IPS-18a (cell line): Measurements from ENCODE around the gene CDC73.
"Not testable (repeated sequence)": the region's sequence is repeated elsewhere in the genome, so short reads cannot be mapped to it uniquely, and the experiment has no call there.

ENCODE experiments used
- H3K27ac ChIP-seq: one replicate; pipeline ENCODE4 v1.5.1; 2013; ENCODE audit warnings: low read length
- H3K27me3 ChIP-seq: one replicate; pipeline ENCODE4 v1.6.1; 2013; ENCODE audit warnings: mild to moderate bottlenecking, low read length; ENCODE audit not compliant: control insufficient read depth, insufficient read depth
- H3K36me3 ChIP-seq: one replicate; pipeline ENCODE4 v1.6.1; 2013; ENCODE audit warnings: low read depth, low read length; ENCODE audit not compliant: control insufficient read depth
- H3K4me1 ChIP-seq: one replicate; pipeline ENCODE4 v1.6.1; 2013; ENCODE audit warnings: low read depth, low read length; ENCODE audit not compliant: control insufficient read depth
- H3K4me3 ChIP-seq: one replicate; pipeline ENCODE4 v1.5.1; 2013; ENCODE audit warnings: low read length
- H3K9ac ChIP-seq: one replicate; pipeline ENCODE4 v1.6.1; 2013; ENCODE audit warnings: mild to moderate bottlenecking, low read length, moderate library complexity
- H3K9me3 ChIP-seq: one replicate; pipeline ENCODE4 v1.6.1; 2013; ENCODE audit warnings: low read depth, low read length; ENCODE audit not compliant: control insufficient read depth

Gene CDC73

GRCh38 chr1:193266794-193267193 lies 145.0 kb downstream of the CDC73 start:
- not testable (repeated sequence) for H3K36me3 ChIP-seq, H3K27ac ChIP-seq, H3K4me3 ChIP-seq, H3K9ac ChIP-seq, H3K9me3 ChIP-seq, H3K27me3 ChIP-seq, H3K4me1 ChIP-seq

GRCh38 chr1:193270996-193271395 lies 149.2 kb downstream of the CDC73 start:
- Histone ChIP-seq H3K4me3 (no peak overlapping the region), H3K36me3 (no peaks in the 10 kb centered on the region), H3K9me3 (no peaks in the 10 kb centered on the region), H3K27ac (no peak overlapping the region), H3K9ac (no peak overlapping the region), H3K4me1 (no peaks in the 10 kb centered on the region), H3K27me3 (no peaks in the 10 kb centered on the region)

GRCh38 chr1:193275773-193276172 lies 153.9 kb downstream of the CDC73 start:
- H3K36me3 ChIP-seq = no peaks in the 10 kb centered on the region
- no peaks in the 10 kb centered on the region for H3K27me3 ChIP-seq
- H3K27ac ChIP-seq = no peak overlapping the region
- H3K9ac ChIP-seq = no peak overlapping the region
- no peak overlapping the region for H3K4me3 ChIP-seq
- no peaks in the 10 kb centered on the region for H3K4me1 ChIP-seq
- no peaks in the 10 kb centered on the region for H3K9me3 ChIP-seq

GRCh38 chr1:193278968-193279367 lies 157.1 kb downstream of the CDC73 start:
- no peak overlapping the region for H3K27ac ChIP-seq
- no peaks in the 10 kb centered on the region for H3K4me1 ChIP-seq
- no peaks in the 10 kb centered on the region for H3K9me3 ChIP-seq
- no peak overlapping the region for H3K4me3 ChIP-seq
- H3K27me3 ChIP-seq = no peaks in the 10 kb centered on the region
- no peaks in the 10 kb centered on the region for H3K36me3 ChIP-seq
- no peak overlapping the region for H3K9ac ChIP-seq

- H3K27ac ChIP-seq = no peak overlapping the region
Measured at GRCh38 chr1:193281894-193282293, 160.1 kb downstream of the CDC73 start.

GRCh38 chr1:193283016-193283415 lies 161.2 kb downstream of the CDC73 start:
- no peak overlapping the region for H3K9ac ChIP-seq
- H3K27me3 ChIP-seq = no peaks in the 10 kb centered on the region
- no peaks in the 10 kb centered on the region for H3K4me1 ChIP-seq
- no peak overlapping the region for H3K4me3 ChIP-seq
- H3K27ac ChIP-seq = no peak overlapping the region
- no peaks in the 10 kb centered on the region for H3K36me3 ChIP-seq
- H3K9me3 ChIP-seq = no peaks in the 10 kb centered on the region

More at GRCh38 chr1:193281894-193282293, 160.1 kb downstream of the CDC73 start:
- no peak overlapping the region for H3K9ac ChIP-seq
- H3K27me3 ChIP-seq = no peaks in the 10 kb centered on the region
- no peaks in the 10 kb centered on the region for H3K36me3 ChIP-seq
- H3K9me3 ChIP-seq = no peaks in the 10 kb centered on the region
- H3K4me3 ChIP-seq = no peak overlapping the region
- H3K4me1 ChIP-seq = no peaks in the 10 kb centered on the region

- Histone ChIP-seq H3K9ac (no peak overlapping the region), H3K4me1 (no peaks in the 10 kb centered on the region), H3K9me3 (no peaks in the 10 kb centered on the region), H3K36me3 (no peaks in the 10 kb centered on the region), H3K27me3 (no peaks in the 10 kb centered on the region), H3K27ac (no peak overlapping the region), H3K4me3 (no peak overlapping the region)
Measured at GRCh38 chr1:193284219-193284618, 162.4 kb downstream of the CDC73 start.

- H3K36me3 ChIP-seq = no peaks in the 10 kb centered on the region
- H3K4me1 ChIP-seq = no peaks in the 10 kb centered on the region
- H3K9ac ChIP-seq = no peak overlapping the region
- no peak overlapping the region for H3K4me3 ChIP-seq
- H3K27me3 ChIP-seq = no peaks in the 10 kb centered on the region
- H3K9me3 ChIP-seq = no peaks in the 10 kb centered on the region
- H3K27ac ChIP-seq = no peak overlapping the region
Measured at GRCh38 chr1:193285641-193286040, 163.8 kb downstream of the CDC73 start.

GRCh38 chr1:193288548-193289080 lies 166.8 kb downstream of the CDC73 start:
- H3K27me3 ChIP-seq, H3K9me3 ChIP-seq, H3K4me3 ChIP-seq, H3K27ac ChIP-seq, H3K9ac ChIP-seq, H3K36me3 ChIP-seq, H3K4me1 ChIP-seq: not testable (repeated sequence)

- Histone ChIP-seq H3K4me1 (no peaks in the 10 kb centered on the region), H3K4me3 (no peak overlapping the region), H3K9ac (no peak overlapping the region), H3K27me3 (no peaks in the 10 kb centered on the region), H3K36me3 (no peaks in the 10 kb centered on the region), H3K9me3 (no peaks in the 10 kb centered on the region), H3K27ac (no peak overlapping the region)
Measured at GRCh38 chr1:193293726-193294125, 171.9 kb downstream of the CDC73 start.

GRCh38 chr1:193299038-193299437 lies 177.2 kb downstream of the CDC73 start:
- Histone ChIP-seq H3K27me3 (no peaks in the 10 kb centered on the region), H3K36me3 (no peaks in the 10 kb centered on the region), H3K4me3 (no peak overlapping the region), H3K27ac (no peak overlapping the region), H3K4me1 (no peaks in the 10 kb centered on the region), H3K9me3 (no peaks in the 10 kb centered on the region), H3K9ac (no peak overlapping the region)

GRCh38 chr1:193301746-193302145 lies 179.9 kb downstream of the CDC73 start:
- Histone ChIP-seq H3K9me3 (no peaks in the 10 kb centered on the region), H3K27ac (no peak overlapping the region), H3K9ac (no peak overlapping the region), H3K4me3 (no peak overlapping the region), H3K4me1 (no peaks in the 10 kb centered on the region), H3K27me3 (no peaks in the 10 kb centered on the region), H3K36me3 (no peaks in the 10 kb centered on the region)
